NB4 (cell line): Measurements from ENCODE around the gene MRGPRE.

Source experiments
- CTCF ChIP-seq: IDR thresholded peaks from one replicate; pipeline ENCODE4 v1.5.1; 2012; ENCODE audit warnings: low read depth, low read length
- POLR2A ChIP-seq: IDR thresholded peaks from 2 replicates; pipeline ENCODE4 v1.6.1; 2011; ENCODE audit warnings: mild to moderate bottlenecking; ENCODE audit not compliant: insufficient read length; ENCODE audit errors: extremely low read depth

- TF ChIP-seq CTCF (no peak), POLR2A (no peak)
Measured at GRCh38 chr11:3198815-3199214, 33.4 kb downstream of the MRGPRE start.
